A673 (cell line): ENCODE data around the gene MMEL1. TPM values are rescaled to one million over a fixed set of nuclear protein-coding genes. Genes with fewer than 3 reads are reported as not detected.

Experiments
- BruUV-seq: library from RNA; stranded (reverse); fragments of 400-500 nt; replicated peaks from 2 replicates; lab custom pipeline; 2021; lab: Mats Ljungman, UMichigan
- CTCF ChIA-PET: fragments of 300-600 bp; sonication (Branson Sonifier 250); formaldehyde crosslinking; loops from one replicate; lab custom pipeline; 2022; ENCODE audit warnings: antibody characterized with exemption; lab: Charles Lee
- POLR2A ChIA-PET: fragments of 300-600 bp; sonication (Branson Sonifier 250); formaldehyde crosslinking; loops from one replicate; lab custom pipeline; 2022; ENCODE audit warnings: antibody characterized with exemption; ENCODE audit not compliant: low non-redundant PET; lab: Charles Lee
- DNase-seq: peaks from one replicate; pipeline ENCODE4 v3.0.0-alpha.2; 2015; ENCODE audit warnings: low spot score
- H3K27ac ChIP-seq: fragments of 200-600 bp; sonication (generic); 2 replicates; pipeline ENCODE4 v1.5.1; 2016; ENCODE audit warnings: mixed run types, low read depth, mild to moderate bottlenecking, mixed read lengths, antibody characterized with exemption, low read length; ENCODE audit not compliant: poor library complexity, severe bottlenecking
- H3K27me3 ChIP-seq: fragments of 200-600 bp; sonication (generic); replicated peaks from 2 replicates; pipeline ENCODE4 v1.6.1; 2017; ENCODE audit warnings: mixed run types, low read depth, mild to moderate bottlenecking, mixed read lengths, antibody characterized with exemption, low read length; ENCODE audit not compliant: insufficient read depth, poor library complexity
- H3K36me3 ChIP-seq: fragments of 200-600 bp; sonication (generic); 2 replicates; pipeline ENCODE4 v1.6.1; 2016; ENCODE audit warnings: mixed run types, mild to moderate bottlenecking, mixed read lengths, antibody characterized with exemption, low read length; ENCODE audit not compliant: insufficient read depth, poor library complexity, severe bottlenecking
- H3K4me1 ChIP-seq: fragments of 200-600 bp; sonication (generic); 2 replicates; pipeline ENCODE4 v1.6.1; 2017; ENCODE audit warnings: mixed run types, mild to moderate bottlenecking, mixed read lengths, antibody characterized with exemption, low read length; ENCODE audit not compliant: insufficient read depth, poor library complexity, severe bottlenecking
- H3K4me3 ChIP-seq: fragments of 200-600 bp; sonication (generic); 2 replicates; pipeline ENCODE4 v1.5.1; 2016; ENCODE audit warnings: low read depth, mixed run types, mild to moderate bottlenecking, mixed read lengths, low read length; ENCODE audit not compliant: poor library complexity, severe bottlenecking
- H3K9me3 ChIP-seq: fragments of 200-600 bp; sonication (generic); 2 replicates; pipeline ENCODE4 v1.6.1; 2016; ENCODE audit warnings: mixed run types, low read depth, mild to moderate bottlenecking, mixed read lengths, antibody characterized with exemption, low read length; ENCODE audit not compliant: poor library complexity, severe bottlenecking
- EZH2 ChIP-seq: fragments of 200-600 bp; sonication (generic); IDR thresholded peaks from 2 replicates; pipeline ENCODE4 v1.6.1; 2017; ENCODE audit warnings: borderline replicate concordance, low read depth, mild to moderate bottlenecking, mixed read lengths, antibody characterized with exemption, low read length; ENCODE audit not compliant: poor library complexity, severe bottlenecking
- intact Hi-C: fragments of 100-400 bp; cut with micrococcal nuclease; formaldehyde crosslinking; loops from one replicate; pipeline ENCODE4 v1.10.0; 2022; ENCODE audit not compliant: unreplicated experiment
- total RNA-seq: library from RNA; stranded (reverse); gene quantifications from 2 replicates; pipeline ENCODE4 v1.2.3, GENCODE V29; 2021
- TF ChIP-seq, protein P1 (sequence below): fragments of 300-800, 200-600 bp; sonication (generic); conservative IDR thresholded peaks from 2 replicates; pipeline ENCODE4 v1.5.1; 2017; ENCODE audit warnings: low read depth, mild to moderate bottlenecking, antibody characterized with exemption, low read length, moderate library complexity, mixed read lengths

MMEL1 gene
- total RNA-seq, 1 experiment from 2014 or later, result not detected

DNA sequence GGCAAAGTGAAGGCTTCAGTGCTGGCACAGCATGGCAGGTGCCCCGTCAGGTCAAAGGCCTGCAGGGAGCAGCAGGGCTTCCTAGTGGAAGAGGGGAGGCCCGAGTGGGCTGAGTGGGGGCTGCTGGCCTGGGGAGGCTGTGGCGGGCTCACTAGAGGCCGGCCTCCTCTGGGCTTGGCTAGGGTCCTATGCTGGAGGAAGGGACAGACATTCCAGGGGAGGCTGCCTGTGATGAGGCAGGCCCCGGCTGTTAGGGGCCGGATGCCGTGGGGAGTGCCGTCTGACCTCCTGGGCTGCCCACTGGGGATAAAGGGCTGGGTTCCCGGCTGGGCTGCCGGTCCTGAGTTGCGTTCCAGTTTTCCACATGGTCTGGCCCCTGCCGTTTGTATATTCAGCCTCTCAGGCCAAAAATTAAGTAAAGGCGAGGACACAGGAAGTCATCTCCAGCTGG lies 25.1 kb downstream of the MMEL1 start:
- Histone ChIP-seq H3K27me3 (no peaks in the 10 kb centered on the region), H3K36me3 (no peaks in the 10 kb centered on the region), H3K27ac (no peak overlapping the region), H3K9me3 (no peaks in the 10 kb centered on the region), H3K4me3 (no peak overlapping the region), H3K4me1 (no peaks in the 10 kb centered on the region)
- ChIA-PET POLR2A (no interaction called here), CTCF (no interaction called here)
- BruUV-seq, result no TSS peak
- DNase-seq, result no peak
- TF ChIP-seq, protein P1, sequence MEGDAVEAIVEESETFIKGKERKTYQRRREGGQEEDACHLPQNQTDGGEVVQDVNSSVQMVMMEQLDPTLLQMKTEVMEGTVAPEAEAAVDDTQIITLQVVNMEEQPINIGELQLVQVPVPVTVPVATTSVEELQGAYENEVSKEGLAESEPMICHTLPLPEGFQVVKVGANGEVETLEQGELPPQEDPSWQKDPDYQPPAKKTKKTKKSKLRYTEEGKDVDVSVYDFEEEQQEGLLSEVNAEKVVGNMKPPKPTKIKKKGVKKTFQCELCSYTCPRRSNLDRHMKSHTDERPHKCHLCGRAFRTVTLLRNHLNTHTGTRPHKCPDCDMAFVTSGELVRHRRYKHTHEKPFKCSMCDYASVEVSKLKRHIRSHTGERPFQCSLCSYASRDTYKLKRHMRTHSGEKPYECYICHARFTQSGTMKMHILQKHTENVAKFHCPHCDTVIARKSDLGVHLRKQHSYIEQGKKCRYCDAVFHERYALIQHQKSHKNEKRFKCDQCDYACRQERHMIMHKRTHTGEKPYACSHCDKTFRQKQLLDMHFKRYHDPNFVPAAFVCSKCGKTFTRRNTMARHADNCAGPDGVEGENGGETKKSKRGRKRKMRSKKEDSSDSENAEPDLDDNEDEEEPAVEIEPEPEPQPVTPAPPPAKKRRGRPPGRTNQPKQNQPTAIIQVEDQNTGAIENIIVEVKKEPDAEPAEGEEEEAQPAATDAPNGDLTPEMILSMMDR, result no peak
- no peak for TF ChIP-seq EZH2
- intact Hi-C loops, result no loop called here

DNA sequence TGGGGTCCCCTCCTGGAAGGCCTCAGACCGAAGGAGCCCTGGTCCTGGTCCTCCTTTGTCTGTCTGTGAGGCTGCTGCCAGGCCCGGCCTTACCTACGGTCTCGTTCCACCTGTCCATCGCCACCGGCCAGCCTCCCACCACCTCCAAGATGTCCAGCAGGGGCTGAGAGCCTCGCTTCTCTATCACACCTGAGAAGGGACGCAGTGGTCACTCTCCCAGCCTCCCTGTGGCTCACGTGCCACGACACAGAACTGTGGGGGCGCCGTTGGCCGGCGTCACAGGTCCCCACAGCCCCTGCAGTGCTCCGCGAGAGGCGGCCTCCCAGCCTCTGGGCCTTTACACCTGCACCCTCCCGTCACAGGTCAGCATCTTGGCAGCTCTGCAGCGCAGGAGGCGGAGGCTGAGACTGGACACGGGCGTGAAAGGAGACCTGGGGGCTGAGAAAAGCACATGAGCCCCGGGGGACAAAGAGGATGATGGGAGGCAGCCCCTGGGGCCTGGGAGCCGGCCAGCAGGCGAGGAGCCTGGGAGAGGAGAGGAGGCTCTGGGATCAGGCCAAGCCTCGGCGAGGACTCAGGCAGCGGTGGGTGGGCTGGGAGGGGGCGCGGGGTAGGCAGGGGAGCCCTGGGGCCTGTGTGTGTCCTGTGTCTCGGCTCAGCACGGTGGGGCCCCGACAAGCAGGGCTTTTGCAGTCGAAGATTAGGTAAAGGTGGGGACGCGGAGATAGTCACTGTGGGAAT lies 25.8 kb downstream of the MMEL1 start:
- TF ChIP-seq, protein P1, result no peak
- no peak for TF ChIP-seq EZH2
- DNase-seq, result no peak
- ChIA-PET POLR2A (no interaction called here), CTCF (no interaction called here)
- Histone ChIP-seq H3K36me3 (no peaks in the 10 kb centered on the region), H3K9me3 (no peaks in the 10 kb centered on the region), H3K4me1 (no peaks in the 10 kb centered on the region), H3K27ac (no peak overlapping the region), H3K4me3 (no peak overlapping the region), H3K27me3 (peaks cover 2% of the 10 kb centered on the region)
- BruUV-seq, result no TSS peak
- intact Hi-C loops, result no loop called here

DNA sequence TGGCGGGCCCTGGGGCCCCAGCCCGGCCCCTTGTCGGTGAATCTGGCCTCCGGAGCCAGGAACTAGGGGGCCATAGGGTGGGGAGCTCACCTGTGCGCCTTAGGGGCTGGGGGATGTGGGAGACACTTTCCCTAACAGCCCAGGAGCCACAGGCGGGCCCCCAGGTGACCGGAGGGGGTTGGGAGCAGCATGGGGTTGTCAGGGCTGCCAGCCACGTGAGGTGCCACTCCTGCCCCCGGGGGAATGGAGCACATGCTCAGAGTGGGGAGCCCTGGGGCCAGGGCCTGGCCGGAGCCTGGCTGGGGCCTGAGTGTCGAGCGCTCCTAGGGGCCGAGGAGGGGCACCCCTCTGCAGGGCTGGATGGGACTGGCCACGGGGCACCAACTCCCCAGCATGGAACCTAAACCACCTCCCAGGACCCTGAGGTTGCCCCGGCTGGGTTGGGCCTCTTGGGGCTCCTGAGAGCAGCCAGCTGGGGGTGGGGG lies 26.4 kb downstream of the MMEL1 start:
- ChIA-PET CTCF (no interaction called here), POLR2A (no interaction called here)
- BruUV-seq, result no TSS peak
- no peak overlapping the region for H3K4me3 ChIP-seq
- H3K27me3 ChIP-seq, result peaks cover 5% of the 10 kb centered on the region
- H3K9me3 ChIP-seq, result no peaks in the 10 kb centered on the region
- intact Hi-C loops, result no loop called here
- H3K36me3 ChIP-seq, result no peaks in the 10 kb centered on the region
- DNase-seq, result no peak
- no peaks in the 10 kb centered on the region for H3K4me1 ChIP-seq
- no peak for TF ChIP-seq EZH2
- TF ChIP-seq, protein P1, result no peak
- H3K27ac ChIP-seq, result no peak overlapping the region
